NCI-H1105 treated with DMSO at 0.1 percent for 48 hours (cell line): ENCODE measurements around the gene ATP8B4.

Source experiments
- DNase-seq: peaks from one replicate; lab custom pipeline; 2025; lab: John Stamatoyannopoulos, UW

ATP8B4 gene

GRCh38 chr15:50059883-50060282, 59.1 kb downstream of the ATP8B4 start:
- DNase-seq, result no peak

GRCh38 chr15:50059203-50059772, 59.7 kb downstream of the ATP8B4 start:
- no peak for DNase-seq

- DNase-seq, result peak; percentile 49
Observed at GRCh38 chr15:50057905-50058639, 61.0 kb downstream of the ATP8B4 start.

- DNase-seq, result no peak
Observed at GRCh38 chr15:50057196-50057595, 61.8 kb downstream of the ATP8B4 start.

GRCh38 chr15:50055750-50056157, 63.3 kb downstream of the ATP8B4 start:
- no peak for DNase-seq

GRCh38 chr15:50055332-50055731, 63.7 kb downstream of the ATP8B4 start:
- no peak for DNase-seq

GRCh38 chr15:50053055-50053856, 65.8 kb downstream of the ATP8B4 start:
- DNase-seq, result no peak

- DNase-seq, result peak; percentile 19
Observed at GRCh38 chr15:50051811-50052419, 67.1 kb downstream of the ATP8B4 start.

- DNase-seq, result no peak
Observed at GRCh38 chr15:50050986-50051743, 67.9 kb downstream of the ATP8B4 start.

GRCh38 chr15:50049871-50050270, 69.2 kb downstream of the ATP8B4 start:
- DNase-seq, result no peak

- DNase-seq, result no peak
Observed at GRCh38 chr15:50046867-50047266, 72.2 kb downstream of the ATP8B4 start.

- no peak for DNase-seq
Observed at GRCh38 chr15:50046159-50046558, 72.9 kb downstream of the ATP8B4 start.

GRCh38 chr15:50044904-50045303, 74.1 kb downstream of the ATP8B4 start:
- no peak for DNase-seq

GRCh38 chr15:50044406-50044805, 74.6 kb downstream of the ATP8B4 start:
- DNase-seq, result no peak

GRCh38 chr15:50042775-50043174, 76.3 kb downstream of the ATP8B4 start:
- DNase-seq, result no peak

GRCh38 chr15:50030456-50030855, 88.6 kb downstream of the ATP8B4 start:
- DNase-seq, result no peak

- DNase-seq, result no peak
Observed at GRCh38 chr15:50028326-50028725, 90.7 kb downstream of the ATP8B4 start.

- DNase-seq, result no peak
Observed at GRCh38 chr15:50024281-50024680, 94.8 kb downstream of the ATP8B4 start.

GRCh38 chr15:50018491-50018890, 100.5 kb downstream of the ATP8B4 start:
- no peak for DNase-seq

- DNase-seq, result no peak
Observed at GRCh38 chr15:50017522-50017921, 101.5 kb downstream of the ATP8B4 start.

GRCh38 chr15:50016951-50017350, 102.1 kb downstream of the ATP8B4 start:
- no peak for DNase-seq

GRCh38 chr15:50012790-50013189, 106.2 kb downstream of the ATP8B4 start:
- DNase-seq, result no peak
